H1 (cell line): ENCODE results near the gene GALNT1. TPM values are rescaled to one million over a fixed set of nuclear protein-coding genes. Genes with fewer than 3 reads are reported as not detected.

ENCODE experiments used
- BRCA1 ChIP-seq: IDR thresholded peaks from 2 replicates; pipeline ENCODE4 v1.6.1; 2012; ENCODE audit warnings: low read depth, low read length, improper control_type of control experiment
- CHD1 ChIP-seq: IDR thresholded peaks from 2 replicates; pipeline ENCODE4 v1.6.1; 2012; ENCODE audit warnings: low read depth, low read length, improper control_type of control experiment
- HDAC6 ChIP-seq: IDR thresholded peaks from one replicate; pipeline ENCODE4 v1.7.1; 2012; ENCODE audit warnings: low read depth, mild to moderate bottlenecking, inconsistent platforms, low read length, moderate library complexity
- JUN ChIP-seq: IDR thresholded peaks from 2 replicates; pipeline ENCODE4 v1.6.1; 2011; ENCODE audit warnings: low read depth, mild to moderate bottlenecking, improper control_type of control experiment, low read length
- NANOG ChIP-seq: IDR thresholded peaks from 2 replicates; pipeline ENCODE4 v1.6.1; 2011; ENCODE audit warnings: low read length, low read depth, mild to moderate bottlenecking, inconsistent platforms; ENCODE audit not compliant: insufficient read depth, poor library complexity, severe bottlenecking
- RBBP5 ChIP-seq: IDR thresholded peaks from 2 replicates; pipeline ENCODE4 v1.7.1; 2012; ENCODE audit warnings: low read depth, mild to moderate bottlenecking, inconsistent platforms, low read length, moderate library complexity, borderline replicate concordance
- SIX5 ChIP-seq: IDR thresholded peaks from 2 replicates; pipeline ENCODE4 v1.6.1; 2011; ENCODE audit warnings: mild to moderate bottlenecking, low read depth, low read length
- SP1 ChIP-seq: IDR thresholded peaks from 2 replicates; pipeline ENCODE4 v1.6.1; 2011; ENCODE audit warnings: low read depth, low read length
- SP4 ChIP-seq: IDR thresholded peaks from 2 replicates; pipeline ENCODE4 v1.6.1; 2012; ENCODE audit warnings: low read length, inconsistent platforms
- TBP ChIP-seq: IDR thresholded peaks from 2 replicates; pipeline ENCODE4 v1.6.1; 2011; ENCODE audit warnings: low read depth, low read length, improper control_type of control experiment
- polyA plus RNA-seq, 7 experiments: library from polyadenylated mRNA; depleted of rRNA in 3 of 7; stranded (reverse) in 5 of 7; unstranded in 2 of 7; fragments of >200 nt in 5 of 7; fragments of 200-250 nt in 2 of 7; gene quantifications; 1 replicate in 5 of 7; 2 replicates in 1 of 7; 4 replicates in 1 of 7; pipeline versions ENCODE4 v1.2.1 to v1.2.3, GENCODE V29; 2011 to 2013; ENCODE audit warnings: missing spikeins in 2 of 7, mixed read lengths in 2 of 7
- total RNA-seq: library from RNA; stranded (reverse); fragmentation: NEBNext Ultra II Directional; extraction: Animal tissue kit (Norgen Biotek cat#: 25700); gene quantifications from 2 replicates; pipeline ENCODE4 v1.2.1, GENCODE V29; 2021
- TF ChIP-seq, protein P1 (sequence below): fragments of 300-600 bp; sonication (generic); IDR thresholded peaks from 2 replicates; pipeline ENCODE4 v1.7.1; 2012; ENCODE audit warnings: low read length, moderate library complexity, mild to moderate bottlenecking, inconsistent platforms; ENCODE audit not compliant: insufficient replicate concordance
- TF ChIP-seq, protein P2 (sequence below): IDR thresholded peaks from 2 replicates; pipeline ENCODE4 v1.6.1; 2011; ENCODE audit warnings: low read depth, mild to moderate bottlenecking, low read length; ENCODE audit not compliant: insufficient read depth

GALNT1 gene
- total and polyA plus RNA-seq, 2 of the 8 experiments (the other 6 are each of a cell fraction or from before 2014, with no cell fraction given), result 22.4 to 101 TPM

DNA sequence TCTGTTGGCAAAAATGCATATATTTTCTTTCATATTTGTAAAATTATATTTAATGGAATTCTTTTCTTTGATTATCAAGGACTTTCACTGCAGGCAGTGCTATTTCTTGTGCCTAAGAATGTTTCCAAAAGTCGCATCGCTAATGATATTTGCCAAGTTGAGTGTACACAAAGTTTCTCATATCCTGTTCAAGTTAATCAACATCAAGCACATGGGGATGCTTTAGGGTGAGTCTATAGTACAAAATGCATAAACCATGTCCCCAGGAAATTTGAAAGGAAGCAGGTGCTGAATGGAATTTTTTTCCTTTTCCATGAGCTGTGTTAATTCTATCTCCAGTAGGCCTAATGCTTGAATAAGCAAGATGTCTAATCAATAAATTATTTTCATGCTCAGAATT lies 129.7 kb downstream of the GALNT1 start (continued):
- TF ChIP-seq, protein P1, sequence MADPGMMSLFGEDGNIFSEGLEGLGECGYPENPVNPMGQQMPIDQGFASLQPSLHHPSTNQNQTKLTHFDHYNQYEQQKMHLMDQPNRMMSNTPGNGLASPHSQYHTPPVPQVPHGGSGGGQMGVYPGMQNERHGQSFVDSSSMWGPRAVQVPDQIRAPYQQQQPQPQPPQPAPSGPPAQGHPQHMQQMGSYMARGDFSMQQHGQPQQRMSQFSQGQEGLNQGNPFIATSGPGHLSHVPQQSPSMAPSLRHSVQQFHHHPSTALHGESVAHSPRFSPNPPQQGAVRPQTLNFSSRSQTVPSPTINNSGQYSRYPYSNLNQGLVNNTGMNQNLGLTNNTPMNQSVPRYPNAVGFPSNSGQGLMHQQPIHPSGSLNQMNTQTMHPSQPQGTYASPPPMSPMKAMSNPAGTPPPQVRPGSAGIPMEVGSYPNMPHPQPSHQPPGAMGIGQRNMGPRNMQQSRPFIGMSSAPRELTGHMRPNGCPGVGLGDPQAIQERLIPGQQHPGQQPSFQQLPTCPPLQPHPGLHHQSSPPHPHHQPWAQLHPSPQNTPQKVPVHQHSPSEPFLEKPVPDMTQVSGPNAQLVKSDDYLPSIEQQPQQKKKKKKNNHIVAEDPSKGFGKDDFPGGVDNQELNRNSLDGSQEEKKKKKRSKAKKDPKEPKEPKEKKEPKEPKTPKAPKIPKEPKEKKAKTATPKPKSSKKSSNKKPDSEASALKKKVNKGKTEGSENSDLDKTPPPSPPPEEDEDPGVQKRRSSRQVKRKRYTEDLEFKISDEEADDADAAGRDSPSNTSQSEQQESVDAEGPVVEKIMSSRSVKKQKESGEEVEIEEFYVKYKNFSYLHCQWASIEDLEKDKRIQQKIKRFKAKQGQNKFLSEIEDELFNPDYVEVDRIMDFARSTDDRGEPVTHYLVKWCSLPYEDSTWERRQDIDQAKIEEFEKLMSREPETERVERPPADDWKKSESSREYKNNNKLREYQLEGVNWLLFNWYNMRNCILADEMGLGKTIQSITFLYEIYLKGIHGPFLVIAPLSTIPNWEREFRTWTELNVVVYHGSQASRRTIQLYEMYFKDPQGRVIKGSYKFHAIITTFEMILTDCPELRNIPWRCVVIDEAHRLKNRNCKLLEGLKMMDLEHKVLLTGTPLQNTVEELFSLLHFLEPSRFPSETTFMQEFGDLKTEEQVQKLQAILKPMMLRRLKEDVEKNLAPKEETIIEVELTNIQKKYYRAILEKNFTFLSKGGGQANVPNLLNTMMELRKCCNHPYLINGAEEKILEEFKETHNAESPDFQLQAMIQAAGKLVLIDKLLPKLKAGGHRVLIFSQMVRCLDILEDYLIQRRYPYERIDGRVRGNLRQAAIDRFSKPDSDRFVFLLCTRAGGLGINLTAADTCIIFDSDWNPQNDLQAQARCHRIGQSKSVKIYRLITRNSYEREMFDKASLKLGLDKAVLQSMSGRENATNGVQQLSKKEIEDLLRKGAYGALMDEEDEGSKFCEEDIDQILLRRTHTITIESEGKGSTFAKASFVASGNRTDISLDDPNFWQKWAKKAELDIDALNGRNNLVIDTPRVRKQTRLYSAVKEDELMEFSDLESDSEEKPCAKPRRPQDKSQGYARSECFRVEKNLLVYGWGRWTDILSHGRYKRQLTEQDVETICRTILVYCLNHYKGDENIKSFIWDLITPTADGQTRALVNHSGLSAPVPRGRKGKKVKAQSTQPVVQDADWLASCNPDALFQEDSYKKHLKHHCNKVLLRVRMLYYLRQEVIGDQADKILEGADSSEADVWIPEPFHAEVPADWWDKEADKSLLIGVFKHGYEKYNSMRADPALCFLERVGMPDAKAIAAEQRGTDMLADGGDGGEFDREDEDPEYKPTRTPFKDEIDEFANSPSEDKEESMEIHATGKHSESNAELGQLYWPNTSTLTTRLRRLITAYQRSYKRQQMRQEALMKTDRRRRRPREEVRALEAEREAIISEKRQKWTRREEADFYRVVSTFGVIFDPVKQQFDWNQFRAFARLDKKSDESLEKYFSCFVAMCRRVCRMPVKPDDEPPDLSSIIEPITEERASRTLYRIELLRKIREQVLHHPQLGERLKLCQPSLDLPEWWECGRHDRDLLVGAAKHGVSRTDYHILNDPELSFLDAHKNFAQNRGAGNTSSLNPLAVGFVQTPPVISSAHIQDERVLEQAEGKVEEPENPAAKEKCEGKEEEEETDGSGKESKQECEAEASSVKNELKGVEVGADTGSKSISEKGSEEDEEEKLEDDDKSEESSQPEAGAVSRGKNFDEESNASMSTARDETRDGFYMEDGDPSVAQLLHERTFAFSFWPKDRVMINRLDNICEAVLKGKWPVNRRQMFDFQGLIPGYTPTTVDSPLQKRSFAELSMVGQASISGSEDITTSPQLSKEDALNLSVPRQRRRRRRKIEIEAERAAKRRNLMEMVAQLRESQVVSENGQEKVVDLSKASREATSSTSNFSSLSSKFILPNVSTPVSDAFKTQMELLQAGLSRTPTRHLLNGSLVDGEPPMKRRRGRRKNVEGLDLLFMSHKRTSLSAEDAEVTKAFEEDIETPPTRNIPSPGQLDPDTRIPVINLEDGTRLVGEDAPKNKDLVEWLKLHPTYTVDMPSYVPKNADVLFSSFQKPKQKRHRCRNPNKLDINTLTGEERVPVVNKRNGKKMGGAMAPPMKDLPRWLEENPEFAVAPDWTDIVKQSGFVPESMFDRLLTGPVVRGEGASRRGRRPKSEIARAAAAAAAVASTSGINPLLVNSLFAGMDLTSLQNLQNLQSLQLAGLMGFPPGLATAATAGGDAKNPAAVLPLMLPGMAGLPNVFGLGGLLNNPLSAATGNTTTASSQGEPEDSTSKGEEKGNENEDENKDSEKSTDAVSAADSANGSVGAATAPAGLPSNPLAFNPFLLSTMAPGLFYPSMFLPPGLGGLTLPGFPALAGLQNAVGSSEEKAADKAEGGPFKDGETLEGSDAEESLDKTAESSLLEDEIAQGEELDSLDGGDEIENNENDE, result no peak
- no peak for TF ChIP-seq RBBP5
- no peak for TF ChIP-seq CHD1
- no peak for TF ChIP-seq SP4
- TF ChIP-seq SP1, result no peak
- no peak for TF ChIP-seq SIX5
- TF ChIP-seq TBP, result no peak
- no peak for TF ChIP-seq NANOG
- TF ChIP-seq, protein P2, sequence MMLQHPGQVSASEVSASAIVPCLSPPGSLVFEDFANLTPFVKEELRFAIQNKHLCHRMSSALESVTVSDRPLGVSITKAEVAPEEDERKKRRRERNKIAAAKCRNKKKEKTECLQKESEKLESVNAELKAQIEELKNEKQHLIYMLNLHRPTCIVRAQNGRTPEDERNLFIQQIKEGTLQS, result no peak
- TF ChIP-seq JUN, result no peak
- no peak for TF ChIP-seq HDAC6
- TF ChIP-seq BRCA1, result no peak
